ENCODE measurements around the gene CHDH. TPM values are rescaled to one million over a fixed set of nuclear protein-coding genes. Genes with fewer than 3 reads are reported as not detected.

CHDH gene
- polyA plus RNA-seq, 1 donor (not counting 4 experiments of a cell fraction or from before 2014, with no cell fraction given) = not detected

- Histone ChIP-seq H3K4me2 (ENCODE audit: control insufficient read depth, extremely low read depth, insufficient read depth, low read depth, low read length) (no peak overlapping the region), H3K27ac (ENCODE audit: control insufficient read depth, insufficient read depth, low read length) (no peak overlapping the region), H3K9me3 (ENCODE audit: control insufficient read depth, low read depth, low read length) (no peaks in the 10 kb centered on the region), H4K20me1 (ENCODE audit: control insufficient read depth, extremely low read depth, insufficient read depth, low read length) (no peaks in the 10 kb centered on the region), H3K9me1 (ENCODE audit: control insufficient read depth, extremely low read depth, insufficient read depth, low read length) (no peaks in the 10 kb centered on the region), H3K27me3 (ENCODE audit: control insufficient read depth, extremely low read depth, insufficient read depth, low read length) (peaks cover 3% of the 10 kb centered on the region), H3K9ac (ENCODE audit: control insufficient read depth, extremely low read depth, insufficient read depth, low read length) (no peak overlapping the region), H3K36me3 (ENCODE audit: control insufficient read depth in 2 of 2, extremely low read depth in 1 of 2, insufficient read depth in 2 of 2, low read length in 2 of 2) (no peaks in the 10 kb centered on the region), H3K4me1 (ENCODE audit: control insufficient read depth, extremely low read depth, insufficient read depth, low read length) (no peaks in the 10 kb centered on the region), H2AFZ (ENCODE audit: control insufficient read depth, low read length) (no peak overlapping the region), H3K79me2 (ENCODE audit: control insufficient read depth, insufficient read depth, low read length) (no peaks in the 10 kb centered on the region), H3K4me3 (ENCODE audit: control insufficient read depth in 2 of 3, extremely low read depth in 1 of 3, insufficient read depth in 2 of 3, low read depth in 1 of 3, low read length in 3 of 3) (no peak overlapping the region)
- dilution Hi-C loops (cut with MboI; ENCODE audit: extremely low pct_ligation_motif_present, low sequenced_read_pairs) = no loop called here
- TF ChIP-seq EZH2 (IDR thresholded peaks at IDR 0.05; ENCODE audit: low read length) (no peak), CTCF (optimal IDR thresholded peaks at IDR 0.05 in 1 of 3, IDR thresholded peaks at IDR 0.05 in 1 of 3, conservative IDR thresholded peaks at IDR 0.05 in 1 of 3; ENCODE audit: extremely low read depth in 1 of 3, insufficient read depth in 2 of 3, low read length in 3 of 3) (no peak)
- DNase-seq (ENCODE audit: low read depth, low spot score) (no peak), FAIRE-seq (no peak)
Measured at GRCh38 chr3:53778153-53778552, 68.1 kb downstream of the CHDH start.

- H3K27me3 ChIP-seq (ENCODE audit: control insufficient read depth, extremely low read depth, insufficient read depth, low read length) = no peaks in the 10 kb centered on the region
Measured at GRCh38 chr3:53777468-53777867, 68.8 kb downstream of the CHDH start.

More at GRCh38 chr3:53777468-53777867, 68.8 kb downstream of the CHDH start:
- Histone ChIP-seq H4K20me1 (ENCODE audit: control insufficient read depth, extremely low read depth, insufficient read depth, low read length) (no peaks in the 10 kb centered on the region), H3K4me3 (ENCODE audit: control insufficient read depth in 2 of 3, extremely low read depth in 1 of 3, insufficient read depth in 2 of 3, low read depth in 1 of 3, low read length in 3 of 3) (no peak overlapping the region), H3K27ac (ENCODE audit: control insufficient read depth, insufficient read depth, low read length) (no peak overlapping the region), H3K36me3 (ENCODE audit: control insufficient read depth in 2 of 2, extremely low read depth in 1 of 2, insufficient read depth in 2 of 2, low read length in 2 of 2) (no peaks in the 10 kb centered on the region), H3K9me1 (ENCODE audit: control insufficient read depth, extremely low read depth, insufficient read depth, low read length) (no peaks in the 10 kb centered on the region), H3K9me3 (ENCODE audit: control insufficient read depth, low read depth, low read length) (no peaks in the 10 kb centered on the region), H3K4me2 (ENCODE audit: control insufficient read depth, extremely low read depth, insufficient read depth, low read depth, low read length) (no peak overlapping the region), H3K4me1 (ENCODE audit: control insufficient read depth, extremely low read depth, insufficient read depth, low read length) (no peaks in the 10 kb centered on the region), H3K79me2 (ENCODE audit: control insufficient read depth, insufficient read depth, low read length) (no peaks in the 10 kb centered on the region), H3K9ac (ENCODE audit: control insufficient read depth, extremely low read depth, insufficient read depth, low read length) (no peak overlapping the region), H2AFZ (ENCODE audit: control insufficient read depth, low read length) (no peak overlapping the region)
- dilution Hi-C loops (cut with MboI; ENCODE audit: extremely low pct_ligation_motif_present, low sequenced_read_pairs) = no loop called here
- DNase-seq (ENCODE audit: low read depth, low spot score) (no peak), FAIRE-seq (no peak)
- TF ChIP-seq CTCF (optimal IDR thresholded peaks at IDR 0.05 in 1 of 3, IDR thresholded peaks at IDR 0.05 in 1 of 3, conservative IDR thresholded peaks at IDR 0.05 in 1 of 3; ENCODE audit: extremely low read depth in 1 of 3, insufficient read depth in 2 of 3, low read length in 3 of 3) (no peak), EZH2 (IDR thresholded peaks at IDR 0.05; ENCODE audit: low read length) (no peak)

Measured in keratinocyte (primary cell).